Keratinocyte (primary cell): ENCODE data around the gene BMPER. TPM values are rescaled to one million over a fixed set of nuclear protein-coding genes. Genes with fewer than 3 reads are reported as not detected.

Source experiments
- DNase-seq: peaks from one replicate; pipeline ENCODE4 v3.0.0-alpha.2; 2011; ENCODE audit warnings: low read depth, missing footprints, low spot score
- FAIRE-seq: peaks from 2 replicates; lab custom pipeline; 2011; peaks lifted over from hg19 to GRCh38; lab: Jason Lieb, UNC
- H2AFZ ChIP-seq: 2 replicates; pipeline ENCODE4 v1.6.0; 2012; ENCODE audit warnings: low read length, control low read depth, inconsistent platforms; ENCODE audit not compliant: control insufficient read depth
- H3K27ac ChIP-seq: 2 replicates; pipeline ENCODE4 v1.5.1; 2011; ENCODE audit warnings: low read length; ENCODE audit not compliant: control insufficient read depth, insufficient read depth
- H3K27me3 ChIP-seq: 3 replicates; pipeline ENCODE4 v1.6.0; 2011; ENCODE audit warnings: low read length; ENCODE audit not compliant: control insufficient read depth, insufficient read depth; ENCODE audit errors: extremely low read depth
- H3K36me3 ChIP-seq, 2 experiments: 2 replicates in 1 of 2; 3 replicates in 1 of 2; pipeline ENCODE4 v1.5.1; 2011; ENCODE audit warnings: low read length in 2 of 2, mild to moderate bottlenecking in 1 of 2; ENCODE audit not compliant: control insufficient read depth in 2 of 2, insufficient read depth in 2 of 2; ENCODE audit errors: extremely low read depth in 1 of 2
- H3K4me1 ChIP-seq: 3 replicates; pipeline ENCODE4 v1.5.1; 2011; ENCODE audit warnings: low read length; ENCODE audit not compliant: control insufficient read depth, insufficient read depth; ENCODE audit errors: extremely low read depth
- H3K4me2 ChIP-seq: 3 replicates; pipeline ENCODE4 v1.6.0; 2011; ENCODE audit warnings: low read depth, low read length; ENCODE audit not compliant: control insufficient read depth, insufficient read depth; ENCODE audit errors: extremely low read depth
- H3K4me3 ChIP-seq, 3 experiments: fragments of 200-600 bp in 1 of 3; sonication (generic) in 1 of 3; 2 replicates in 2 of 3; 3 replicates in 1 of 3; pipeline ENCODE4 v1.5.1; 2011 to 2016; ENCODE audit warnings: low read length in 3 of 3, mild to moderate bottlenecking in 3 of 3, control low read depth in 2 of 3, inconsistent platforms in 1 of 3, low read depth in 1 of 3, mixed read lengths in 1 of 3, mixed run types in 1 of 3, moderate library complexity in 1 of 3; ENCODE audit not compliant: control insufficient read depth in 2 of 3, insufficient read depth in 2 of 3; ENCODE audit errors: extremely low read depth in 1 of 3
- H3K79me2 ChIP-seq: 2 replicates; pipeline ENCODE4 v1.6.0; 2012; ENCODE audit warnings: low read length; ENCODE audit not compliant: control insufficient read depth, insufficient read depth
- H3K9ac ChIP-seq: 3 replicates; pipeline ENCODE4 v1.6.0; 2011; ENCODE audit warnings: low read length; ENCODE audit not compliant: control insufficient read depth, insufficient read depth; ENCODE audit errors: extremely low read depth
- H3K9me1 ChIP-seq: 3 replicates; pipeline ENCODE4 v1.6.0; 2011; ENCODE audit warnings: low read length; ENCODE audit not compliant: control insufficient read depth, insufficient read depth; ENCODE audit errors: extremely low read depth
- H3K9me3 ChIP-seq: 2 replicates; pipeline ENCODE4 v1.5.1; 2012; ENCODE audit warnings: low read depth, low read length; ENCODE audit not compliant: control insufficient read depth
- H4K20me1 ChIP-seq: 3 replicates; pipeline ENCODE4 v1.6.0; 2011; ENCODE audit warnings: low read length; ENCODE audit not compliant: control insufficient read depth, insufficient read depth; ENCODE audit errors: extremely low read depth
- EZH2 ChIP-seq: IDR thresholded peaks from one replicate; pipeline ENCODE4 v1.6.1; 2012; ENCODE audit warnings: inconsistent platforms, mild to moderate bottlenecking, low read length, moderate library complexity
- dilution Hi-C: fragments of 300-500 bp; cut with MboI; formaldehyde crosslinking; loops from one replicate; pipeline ENCODE4 v1.7.0; 2020; ENCODE audit warnings: low sequenced_read_pairs; ENCODE audit not compliant: extremely low pct_ligation_motif_present
- polyA plus RNA-seq, 5 experiments: library from polyadenylated mRNA; depleted of rRNA in 3 of 5; stranded (reverse) in 3 of 5; stranded (forward) in 1 of 5; unstranded in 1 of 5; fragments of >200 nt; gene quantifications; 1 replicate in 1 of 5; 2 replicates in 3 of 5; 3 replicates in 1 of 5; pipeline versions ENCODE4 v1.2.1 to v1.2.3, GENCODE V29; 2011 to 2012; ENCODE audit warnings: missing spikeins in 2 of 5, low read depth in 1 of 5, low replicate concordance in 1 of 5
- TF ChIP-seq, protein P1 (sequence below), 3 experiments: IDR thresholded peaks in 1 of 3; conservative IDR thresholded peaks in 1 of 3; optimal IDR thresholded peaks in 1 of 3; 2 replicates in 2 of 3; 3 replicates in 1 of 3; pipeline versions ENCODE3 to v1.5.1; 2011; ENCODE audit warnings: low read length in 3 of 3, mild to moderate bottlenecking in 3 of 3, moderate library complexity in 2 of 3, control low read depth in 1 of 3, inconsistent platforms in 1 of 3; ENCODE audit not compliant: insufficient read depth in 2 of 3; ENCODE audit errors: extremely low read depth in 1 of 3

The BMPER gene
- polyA plus RNA-seq, 1 donor (not counting 4 experiments of a cell fraction or from before 2014, with no cell fraction given), result 0.67 TPM

DNA sequence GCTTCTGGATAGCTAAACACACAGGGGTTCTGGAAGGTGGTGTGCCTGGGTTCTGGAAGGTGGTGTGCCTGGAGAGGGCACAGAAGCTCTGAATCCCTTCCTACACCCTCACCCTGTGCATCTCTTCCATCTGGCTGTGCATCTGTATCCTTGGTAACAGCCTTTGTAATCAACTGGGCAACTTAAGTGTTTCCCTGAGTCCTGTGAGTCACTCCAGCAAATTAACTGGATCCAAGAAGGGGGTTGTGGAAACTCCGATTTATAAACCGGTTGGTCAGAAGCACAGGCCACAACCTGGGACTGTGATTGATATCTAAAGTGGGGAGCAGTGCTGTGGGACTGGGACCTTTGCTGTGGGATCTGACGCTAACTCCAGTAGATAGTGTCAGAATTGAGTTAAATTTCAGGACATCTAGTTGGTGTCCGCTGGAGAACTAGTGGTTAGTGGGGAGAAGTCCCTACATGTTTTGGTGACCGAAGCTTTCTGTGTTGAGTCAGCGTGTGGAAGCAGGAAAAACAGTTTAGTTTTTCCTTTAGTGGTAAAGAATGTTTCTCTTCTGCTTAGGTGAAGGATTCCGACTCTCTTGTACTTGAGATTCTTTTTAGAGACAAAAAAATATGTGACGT, 228.1 kb downstream of the BMPER start:
- H3K27ac ChIP-seq, result peak overlapping the region; percentile 91
- dilution Hi-C loops, result no loop called here

DNA sequence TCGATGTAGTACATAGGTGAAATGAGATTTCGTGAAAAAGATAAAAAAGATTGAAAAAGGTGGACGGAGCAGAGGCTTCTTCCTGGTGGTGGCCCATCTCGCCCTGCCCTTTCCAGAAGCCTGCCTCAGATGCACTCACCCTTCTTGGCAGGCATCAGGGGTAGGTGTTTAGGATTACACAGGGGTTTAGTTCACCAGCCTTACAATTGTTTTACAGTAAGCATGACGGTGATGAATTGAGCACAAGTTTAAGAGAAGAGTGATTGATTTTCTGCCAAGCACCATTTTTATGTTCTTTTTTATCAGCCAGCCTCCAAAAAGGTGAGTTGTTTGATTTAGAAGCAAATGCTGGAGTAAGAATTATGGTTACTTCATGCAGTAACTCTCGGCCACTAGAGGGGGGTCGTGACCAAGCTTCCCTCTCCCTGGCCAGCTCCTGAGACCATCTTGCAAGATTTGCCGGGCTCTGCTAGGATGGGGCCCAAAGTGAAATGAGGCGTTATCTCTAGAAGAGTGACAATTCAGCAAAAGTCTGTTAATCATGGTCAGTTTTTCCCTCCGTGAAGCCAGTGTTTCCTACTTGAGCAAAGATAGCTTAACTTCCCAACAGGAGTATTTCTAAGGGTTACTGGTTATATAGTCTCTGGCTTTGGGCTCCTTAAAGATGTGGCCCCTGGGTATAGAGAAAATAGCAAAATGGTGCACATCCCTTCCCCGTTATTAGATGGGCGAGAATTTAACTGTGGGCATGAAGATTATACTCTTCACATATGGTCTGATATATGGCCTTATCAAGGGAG, 228.8 kb downstream of the BMPER start:
- peak overlapping the region; percentile 93 for H2AFZ ChIP-seq
- DNase-seq (no peak), FAIRE-seq (peak; percentile 71)
- H3K9me3 ChIP-seq, result no peaks in the 10 kb centered on the region
- peak overlapping the region in 2 of 3 experiments; percentile 40 to 47 for H3K4me3 ChIP-seq
- H3K36me3 ChIP-seq, result no peaks in the 10 kb centered on the region
- peak overlapping the region; percentile 83 for H3K4me2 ChIP-seq
- dilution Hi-C loops, result no loop called here
- H3K9me1 ChIP-seq, result no peaks in the 10 kb centered on the region
- TF ChIP-seq, protein P1, sequence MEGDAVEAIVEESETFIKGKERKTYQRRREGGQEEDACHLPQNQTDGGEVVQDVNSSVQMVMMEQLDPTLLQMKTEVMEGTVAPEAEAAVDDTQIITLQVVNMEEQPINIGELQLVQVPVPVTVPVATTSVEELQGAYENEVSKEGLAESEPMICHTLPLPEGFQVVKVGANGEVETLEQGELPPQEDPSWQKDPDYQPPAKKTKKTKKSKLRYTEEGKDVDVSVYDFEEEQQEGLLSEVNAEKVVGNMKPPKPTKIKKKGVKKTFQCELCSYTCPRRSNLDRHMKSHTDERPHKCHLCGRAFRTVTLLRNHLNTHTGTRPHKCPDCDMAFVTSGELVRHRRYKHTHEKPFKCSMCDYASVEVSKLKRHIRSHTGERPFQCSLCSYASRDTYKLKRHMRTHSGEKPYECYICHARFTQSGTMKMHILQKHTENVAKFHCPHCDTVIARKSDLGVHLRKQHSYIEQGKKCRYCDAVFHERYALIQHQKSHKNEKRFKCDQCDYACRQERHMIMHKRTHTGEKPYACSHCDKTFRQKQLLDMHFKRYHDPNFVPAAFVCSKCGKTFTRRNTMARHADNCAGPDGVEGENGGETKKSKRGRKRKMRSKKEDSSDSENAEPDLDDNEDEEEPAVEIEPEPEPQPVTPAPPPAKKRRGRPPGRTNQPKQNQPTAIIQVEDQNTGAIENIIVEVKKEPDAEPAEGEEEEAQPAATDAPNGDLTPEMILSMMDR (optimal IDR thresholded peaks at IDR 0.05 in 1 of 3, IDR thresholded peaks at IDR 0.05 in 1 of 3, conservative IDR thresholded peaks at IDR 0.05 in 1 of 3; ENCODE audit: extremely low read depth in 1 of 3, insufficient read depth in 2 of 3, low read length in 3 of 3), result peak; percentile 76 to 80 (median 79)
- TF ChIP-seq EZH2, result no peak
- H3K79me2 ChIP-seq, result no peaks in the 10 kb centered on the region
- peak overlapping the region; percentile 78 for H3K9ac ChIP-seq
- H3K27ac ChIP-seq, result peak overlapping the region; percentile 91
- H3K4me1 ChIP-seq, result peaks cover 13% of the 10 kb centered on the region
- no peaks in the 10 kb centered on the region for H4K20me1 ChIP-seq
- no peaks in the 10 kb centered on the region for H3K27me3 ChIP-seq

More for the DNA sequence above, 228.1 kb downstream of the BMPER start:
- no peaks in the 10 kb centered on the region for H4K20me1 ChIP-seq
- DNase-seq (peak; percentile 32), FAIRE-seq (peak; percentile 91)
- H3K9ac ChIP-seq, result peak overlapping the region; percentile 78
- H3K27me3 ChIP-seq, result no peaks in the 10 kb centered on the region
- H3K4me1 ChIP-seq, result peaks cover 13% of the 10 kb centered on the region
- peak overlapping the region; percentile 83 for H3K4me2 ChIP-seq
- peak overlapping the region in 2 of 3 experiments; percentile 40 to 47 for H3K4me3 ChIP-seq
- H2AFZ ChIP-seq, result peak overlapping the region; percentile 93
- TF ChIP-seq EZH2, result no peak
- TF ChIP-seq, protein P1 (optimal IDR thresholded peaks at IDR 0.05 in 1 of 3, IDR thresholded peaks at IDR 0.05 in 1 of 3, conservative IDR thresholded peaks at IDR 0.05 in 1 of 3; ENCODE audit: extremely low read depth in 1 of 3, insufficient read depth in 2 of 3, low read length in 3 of 3), result no peak
- no peaks in the 10 kb centered on the region for H3K36me3 ChIP-seq
- no peaks in the 10 kb centered on the region for H3K9me3 ChIP-seq
- no peaks in the 10 kb centered on the region for H3K9me1 ChIP-seq
- H3K79me2 ChIP-seq, result no peaks in the 10 kb centered on the region
